GM04504 (cell line): ENCODE results near the gene ANHX.
A peak's percentile ranks its signal among the peaks of the same experiment; 100 is the strongest.

Experiments
- DNase-seq: peaks from one replicate; pipeline ENCODE4 v3.0.0-alpha.2; 2012; ENCODE audit warnings: low read depth

The ANHX gene

DNA sequence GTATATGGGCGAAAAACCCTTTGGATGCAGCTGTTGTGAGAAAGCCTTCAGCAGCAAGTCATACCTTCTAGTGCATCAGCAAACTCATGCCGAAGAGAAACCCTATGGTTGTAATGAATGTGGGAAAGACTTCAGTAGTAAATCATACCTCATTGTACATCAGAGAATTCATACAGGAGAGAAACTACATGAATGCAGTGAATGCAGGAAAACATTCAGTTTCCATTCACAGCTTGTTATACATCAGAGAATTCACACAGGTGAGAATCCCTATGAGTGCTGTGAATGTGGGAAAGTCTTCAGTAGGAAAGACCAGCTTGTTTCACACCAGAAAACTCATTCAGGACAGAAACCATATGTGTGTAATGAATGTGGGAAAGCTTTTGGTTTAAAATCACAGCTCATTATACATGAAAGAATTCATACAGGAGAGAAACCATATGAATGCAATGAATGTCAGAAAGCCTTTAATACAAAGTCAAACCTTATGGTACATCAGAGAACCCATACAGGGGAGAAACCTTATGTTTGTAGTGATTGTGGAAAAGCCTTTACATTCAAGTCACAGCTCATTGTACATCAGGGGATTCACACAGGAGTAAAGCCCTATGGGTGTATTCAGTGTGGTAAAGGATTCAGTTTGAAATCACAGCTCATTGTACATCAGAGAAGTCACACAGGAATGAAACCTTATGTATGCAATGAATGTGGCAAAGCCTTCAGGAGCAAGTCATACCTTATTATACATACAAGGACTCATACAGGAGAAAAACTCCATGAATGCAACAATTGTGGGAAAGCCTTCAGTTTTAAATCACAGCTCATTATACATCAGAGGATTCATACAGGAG, 33.0 kb downstream of the ANHX start:
- no peak for DNase-seq

DNA sequence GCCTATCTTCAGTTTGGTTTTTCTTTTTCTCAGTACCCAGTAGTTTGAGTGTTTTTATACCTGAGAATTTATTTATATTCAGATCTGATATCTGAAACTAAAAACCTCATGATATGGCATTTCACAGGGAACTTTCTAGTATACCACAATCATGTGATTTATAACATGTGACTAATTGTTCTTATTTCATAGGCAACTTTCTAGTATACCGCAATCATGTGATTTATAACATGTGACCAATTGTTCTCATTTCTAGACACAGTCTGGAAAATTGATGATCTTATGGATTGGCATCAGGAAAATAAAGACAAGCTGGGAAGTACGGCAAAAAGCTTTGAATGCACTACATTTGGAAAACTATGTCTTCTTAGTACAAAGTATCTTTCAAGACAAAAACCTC, 33.8 kb downstream of the ANHX start:
- DNase-seq, result no peak

DNA sequence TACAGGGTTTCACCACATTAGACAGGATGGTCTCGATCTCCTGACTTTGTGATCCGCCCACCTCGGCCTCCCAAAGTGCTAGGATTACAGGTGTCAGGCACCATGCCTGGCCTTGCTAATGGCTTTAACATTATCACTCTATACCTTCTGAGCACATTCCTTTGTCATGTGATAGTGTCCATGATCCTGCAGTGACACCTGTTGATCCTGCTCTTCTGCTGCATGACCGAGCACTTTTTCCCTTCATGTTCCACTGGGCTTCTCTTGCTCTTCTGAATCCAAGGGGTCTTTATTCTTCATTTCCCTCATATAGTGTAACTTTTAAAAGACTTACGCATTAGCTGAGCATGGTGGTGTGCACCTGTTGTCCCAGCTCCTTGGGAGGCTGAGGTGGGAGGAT, 42.8 kb downstream of the ANHX start:
- no peak for DNase-seq

DNA sequence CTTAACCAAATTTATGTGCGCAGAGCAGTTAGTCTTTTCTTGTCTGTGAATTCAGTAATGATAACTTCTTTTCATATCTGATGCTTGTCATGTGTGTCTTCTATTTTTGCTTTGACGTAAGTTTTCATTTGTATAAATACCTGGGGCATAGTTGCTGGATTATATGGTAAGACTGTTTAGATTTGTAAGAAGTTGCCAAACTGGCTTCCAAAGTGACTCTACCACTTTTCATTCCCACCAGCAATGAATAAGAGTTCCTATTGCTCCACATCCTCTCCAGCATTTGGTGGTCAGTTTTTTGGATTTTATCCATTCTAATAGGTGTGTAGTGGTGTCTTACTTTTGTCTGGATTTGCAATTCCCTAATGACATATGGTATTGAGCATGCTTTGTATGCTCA, 45.5 kb downstream of the ANHX start:
- DNase-seq, result no peak

DNA sequence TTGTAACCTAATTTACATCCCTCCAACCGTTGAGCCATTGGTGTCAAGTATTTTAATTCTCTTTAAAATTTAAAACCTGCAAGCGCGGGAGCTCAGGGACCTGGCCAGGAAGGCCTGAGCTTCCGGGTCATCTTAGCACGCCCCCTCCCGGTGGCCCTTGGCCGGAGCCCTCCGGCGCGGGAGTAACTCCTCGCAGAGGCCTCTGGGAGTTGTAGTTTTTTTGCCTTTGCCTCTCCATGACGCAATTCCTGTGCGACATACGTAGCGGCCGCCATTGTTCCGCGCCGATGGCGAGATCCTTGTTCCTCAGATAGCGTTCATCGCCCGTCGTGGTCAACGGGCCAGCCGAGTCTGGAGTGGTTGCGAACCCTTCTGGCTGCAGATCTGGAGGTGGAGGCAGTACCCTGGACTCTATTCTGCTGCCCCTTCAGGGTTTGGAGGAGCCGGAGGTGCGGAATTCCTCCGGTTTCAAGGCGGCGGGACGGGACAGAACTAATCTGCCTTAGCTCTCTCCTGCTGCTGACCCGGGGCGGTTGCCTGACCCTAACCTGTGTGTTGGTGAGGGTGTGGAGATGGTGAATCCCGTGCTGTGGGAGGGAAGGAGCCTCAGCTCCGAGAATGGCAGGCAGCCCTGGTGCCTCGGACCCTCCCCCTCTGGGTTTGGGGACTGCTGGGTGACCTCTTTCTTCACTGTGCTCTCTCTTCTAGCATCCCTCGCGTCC, 54.3 kb downstream of the ANHX start, which contains the start of gene ZNF268:
Gene ZNF268 (plus strand): TSS at position 258 of the 722 bp plus-strand sequence. CDS start 503 bp downstream, outside the sequence.
- DNase-seq, result peak; percentile 76

DNA sequence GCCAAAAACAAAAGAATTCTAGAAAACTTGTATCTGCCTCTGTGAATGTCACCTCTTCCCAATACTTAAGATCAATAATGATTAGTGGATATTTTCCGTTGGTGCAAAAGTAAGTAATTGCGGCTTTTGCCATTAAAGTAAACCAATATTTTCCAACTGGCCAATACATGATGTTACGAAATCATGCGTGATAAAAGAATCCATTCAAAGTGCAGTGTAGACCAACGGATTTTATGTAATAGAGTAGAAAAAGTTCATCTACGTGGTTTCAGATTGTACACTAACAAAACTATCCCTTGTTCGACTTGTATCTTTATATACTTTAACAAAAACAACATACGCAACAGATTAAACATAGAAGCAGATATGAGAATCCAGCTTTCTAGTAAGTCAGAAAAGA, 55.0 kb downstream of the ANHX start:
- no peak for DNase-seq

DNA sequence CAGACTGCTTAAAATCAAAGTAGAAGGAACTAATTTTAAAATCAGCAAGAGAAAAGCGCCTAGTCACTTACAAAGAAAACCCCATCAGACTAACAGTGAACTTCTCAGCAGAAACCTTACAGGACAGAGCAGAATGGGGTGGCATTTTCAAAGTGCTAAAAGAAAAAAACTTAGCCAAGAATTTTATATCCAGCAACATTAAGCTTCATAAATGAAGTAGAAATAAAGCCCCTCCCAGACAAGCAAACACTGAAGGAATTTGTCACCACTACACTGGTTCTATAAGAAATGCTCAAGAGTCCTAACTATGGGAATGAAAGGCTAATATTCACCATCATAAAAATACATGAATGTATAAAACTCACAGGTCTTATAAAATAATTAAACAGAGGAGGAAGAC, 60.8 kb downstream of the ANHX start:
- no peak for DNase-seq

DNA sequence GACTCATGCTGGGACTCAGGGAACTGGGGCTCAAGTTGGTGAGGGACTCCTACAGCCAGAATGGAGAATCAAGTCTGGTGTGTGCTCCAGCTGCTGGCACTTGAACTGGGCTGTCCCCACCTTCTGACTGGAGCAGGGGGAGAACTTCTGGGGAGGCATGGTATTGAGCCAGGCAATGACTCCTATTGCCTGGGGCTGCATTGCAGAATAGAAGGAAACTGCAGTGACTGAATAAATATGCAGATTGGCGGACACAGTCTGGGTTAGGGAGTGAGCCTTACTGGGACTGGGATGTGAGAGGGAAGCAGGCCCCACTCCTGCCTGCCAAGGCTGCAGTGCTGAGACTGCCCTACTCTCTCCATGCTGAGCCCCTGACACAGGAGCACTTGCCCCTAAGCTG, 63.2 kb downstream of the ANHX start:
- DNase-seq, result no peak
